AG10803 (cell line): ENCODE measurements around the gene CTXN2.

Experiments
- DNase-seq: peaks from one replicate; pipeline ENCODE4 v3.0.0; 2010; ENCODE audit warnings: low read depth
- H3K4me3 ChIP-seq: 2 replicates; pipeline ENCODE4 v1.5.1; 2011; ENCODE audit warnings: mild to moderate bottlenecking, low read length, control low read depth
- CTCF ChIP-seq: conservative IDR thresholded peaks from 2 replicates; pipeline ENCODE4 v1.5.1; 2011; ENCODE audit warnings: mild to moderate bottlenecking, low read length, control low read depth, inconsistent platforms

Gene CTXN2

GRCh38 chr15:48221261-48221660, 29.8 kb downstream of the CTXN2 start:
- H3K4me3 ChIP-seq = no peak overlapping the region
- no peak for TF ChIP-seq CTCF
- DNase-seq = no peak

- H3K4me3 ChIP-seq = no peak overlapping the region
- DNase-seq = peak; percentile 15
- no peak for TF ChIP-seq CTCF
These were observed 30.4 kb downstream of the CTXN2 start for GRCh38 chr15:48221885-48222284.

GRCh38 chr15:48222627-48223026, 31.2 kb downstream of the CTXN2 start:
- H3K4me3 ChIP-seq = no peak overlapping the region
- DNase-seq = no peak
- no peak for TF ChIP-seq CTCF

GRCh38 chr15:48225771-48226170, 34.3 kb downstream of the CTXN2 start:
- no peak overlapping the region for H3K4me3 ChIP-seq
- no peak for TF ChIP-seq CTCF
- DNase-seq = no peak

- no peak overlapping the region for H3K4me3 ChIP-seq
- TF ChIP-seq CTCF = no peak
- no peak for DNase-seq
These were observed 39.0 kb downstream of the CTXN2 start for GRCh38 chr15:48230498-48230897.

GRCh38 chr15:48233246-48233645, 41.8 kb downstream of the CTXN2 start:
- no peak for DNase-seq
- no peak for TF ChIP-seq CTCF
- H3K4me3 ChIP-seq = no peak overlapping the region

- DNase-seq = no peak
- no peak for TF ChIP-seq CTCF
- H3K4me3 ChIP-seq = no peak overlapping the region
These were observed 47.9 kb downstream of the CTXN2 start for GRCh38 chr15:48239334-48239733.
